Stimulated activated naive CD8-positive, alpha-beta T cell treated with anti-CD3 and anti-CD28 coated beads, Interleukin-15, Interleukin-2, amounts not matched to agents 100 ng/mL and 50 ng/mL, for 24 hours (primary cell): ENCODE data around the gene PDZD7.

Source experiments
- H3K27ac Mint-ChIP-seq: one replicate; pipeline ENCODE4 v1.8.0; 2021; ENCODE audit warnings: mild to moderate bottlenecking, mixed read lengths
- H3K27me3 Mint-ChIP-seq: one replicate; pipeline ENCODE4 v1.8.0; 2021; ENCODE audit warnings: mixed read lengths
- H3K36me3 Mint-ChIP-seq: one replicate; pipeline ENCODE4 v1.8.0; 2021; ENCODE audit warnings: low read depth, mixed read lengths
- H3K4me1 Mint-ChIP-seq: one replicate; pipeline ENCODE4 v1.8.0; 2021; ENCODE audit warnings: low read depth, mixed read lengths
- H3K4me3 Mint-ChIP-seq: one replicate; pipeline ENCODE4 v1.8.0; 2021; ENCODE audit warnings: mild to moderate bottlenecking, mixed read lengths
- H3K9me3 Mint-ChIP-seq: one replicate; pipeline ENCODE4 v1.8.0; 2021; ENCODE audit warnings: mixed read lengths

Gene PDZD7

GRCh38 chr10:101064415-101065030 is 33.6 kb upstream of the PDZD7 start:
- Mint-ChIP-seq H3K4me3 (no peak overlapping the region), H3K27ac (no peak overlapping the region), H3K9me3 (no peaks in the 10 kb centered on the region), H3K4me1 (peaks cover 36% of the 10 kb centered on the region), H3K36me3 (no peaks in the 10 kb centered on the region), H3K27me3 (peaks cover 36% of the 10 kb centered on the region)

- no peaks in the 10 kb centered on the region for H3K9me3 Mint-ChIP-seq
- peaks cover 36% of the 10 kb centered on the region for H3K27me3 Mint-ChIP-seq
- peaks cover 39% of the 10 kb centered on the region for H3K4me1 Mint-ChIP-seq
- H3K36me3 Mint-ChIP-seq: no peaks in the 10 kb centered on the region
- H3K27ac Mint-ChIP-seq: no peak overlapping the region
- no peak overlapping the region for H3K4me3 Mint-ChIP-seq
Measured at GRCh38 chr10:101063548-101064414, 32.9 kb upstream of the PDZD7 start.

- no peaks in the 10 kb centered on the region for H3K36me3 Mint-ChIP-seq
- H3K9me3 Mint-ChIP-seq: no peaks in the 10 kb centered on the region
- H3K27me3 Mint-ChIP-seq: peaks cover 36% of the 10 kb centered on the region
- H3K4me3 Mint-ChIP-seq: no peak overlapping the region
- peaks cover 39% of the 10 kb centered on the region for H3K4me1 Mint-ChIP-seq
- H3K27ac Mint-ChIP-seq: no peak overlapping the region
Measured at GRCh38 chr10:101063050-101063525, 32.2 kb upstream of the PDZD7 start.

GRCh38 chr10:101062232-101063049 is 31.5 kb upstream of the PDZD7 start:
- H3K4me3 Mint-ChIP-seq: peak overlapping the region; percentile 51
- H3K27me3 Mint-ChIP-seq: peaks cover 36% of the 10 kb centered on the region
- H3K27ac Mint-ChIP-seq: no peak overlapping the region
- H3K4me1 Mint-ChIP-seq: peaks cover 39% of the 10 kb centered on the region
- no peaks in the 10 kb centered on the region for H3K36me3 Mint-ChIP-seq
- H3K9me3 Mint-ChIP-seq: no peaks in the 10 kb centered on the region

GRCh38 chr10:101061624-101062231 is 30.8 kb upstream of the PDZD7 start, which contains the start of gene KAZALD1:
Gene KAZALD1 (plus strand): TSS chr10:101061989. CDS start chr10:101062593, 604 bp downstream.
- H3K4me1 Mint-ChIP-seq: peaks cover 36% of the 10 kb centered on the region
- peaks cover 2% of the 10 kb centered on the region for H3K36me3 Mint-ChIP-seq
- H3K27ac Mint-ChIP-seq: peak within 1 kb of the TSS; percentile 80
- no peaks in the 10 kb centered on the region for H3K9me3 Mint-ChIP-seq
- peaks cover 36% of the 10 kb centered on the region for H3K27me3 Mint-ChIP-seq
- peak within 1 kb of the TSS; percentile 88 for H3K4me3 Mint-ChIP-seq

GRCh38 chr10:101060951-101061623 is 30.2 kb upstream of the PDZD7 start:
- peaks cover 29% of the 10 kb centered on the region for H3K27me3 Mint-ChIP-seq
- H3K4me1 Mint-ChIP-seq: peaks cover 30% of the 10 kb centered on the region
- H3K27ac Mint-ChIP-seq: peak overlapping the region; percentile 80
- peaks cover 8% of the 10 kb centered on the region for H3K36me3 Mint-ChIP-seq
- H3K4me3 Mint-ChIP-seq: peak overlapping the region; percentile 88
- H3K9me3 Mint-ChIP-seq: no peaks in the 10 kb centered on the region

GRCh38 chr10:101060036-101060950 is 29.4 kb upstream of the PDZD7 start:
- H3K27me3 Mint-ChIP-seq: peaks cover 21% of the 10 kb centered on the region
- peaks cover 28% of the 10 kb centered on the region for H3K4me1 Mint-ChIP-seq
- peak overlapping the region; percentile 88 for H3K4me3 Mint-ChIP-seq
- peaks cover 10% of the 10 kb centered on the region for H3K36me3 Mint-ChIP-seq
- H3K27ac Mint-ChIP-seq: peak overlapping the region; percentile 80
- no peaks in the 10 kb centered on the region for H3K9me3 Mint-ChIP-seq

GRCh38 chr10:101056365-101057151 is 25.6 kb upstream of the PDZD7 start:
- no peak overlapping the region for H3K27ac Mint-ChIP-seq
- H3K36me3 Mint-ChIP-seq: peaks cover 14% of the 10 kb centered on the region
- no peaks in the 10 kb centered on the region for H3K9me3 Mint-ChIP-seq
- H3K27me3 Mint-ChIP-seq: no peaks in the 10 kb centered on the region
- H3K4me3 Mint-ChIP-seq: no peak overlapping the region
- H3K4me1 Mint-ChIP-seq: peaks cover 14% of the 10 kb centered on the region

GRCh38 chr10:101055411-101055810 is 24.5 kb upstream of the PDZD7 start:
- Mint-ChIP-seq H3K9me3 (no peaks in the 10 kb centered on the region), H3K36me3 (peaks cover 14% of the 10 kb centered on the region), H3K27me3 (peaks cover 6% of the 10 kb centered on the region), H3K4me3 (no peak overlapping the region), H3K27ac (no peak overlapping the region), H3K4me1 (peaks cover 16% of the 10 kb centered on the region)

- Mint-ChIP-seq H3K36me3 (peaks cover 14% of the 10 kb centered on the region), H3K27ac (no peak overlapping the region), H3K4me1 (peaks cover 18% of the 10 kb centered on the region), H3K9me3 (no peaks in the 10 kb centered on the region), H3K4me3 (no peak overlapping the region), H3K27me3 (peaks cover 10% of the 10 kb centered on the region)
Measured at GRCh38 chr10:101054876-101055275, 23.9 kb upstream of the PDZD7 start.

- Mint-ChIP-seq H3K4me3 (no peak overlapping the region), H3K27ac (no peak overlapping the region), H3K36me3 (peaks cover 14% of the 10 kb centered on the region), H3K4me1 (peaks cover 17% of the 10 kb centered on the region), H3K27me3 (peaks cover 15% of the 10 kb centered on the region), H3K9me3 (no peaks in the 10 kb centered on the region)
Measured at GRCh38 chr10:101054351-101054750, 23.4 kb upstream of the PDZD7 start.

- H3K9me3 Mint-ChIP-seq: no peaks in the 10 kb centered on the region
- peaks cover 15% of the 10 kb centered on the region for H3K4me1 Mint-ChIP-seq
- peaks cover 23% of the 10 kb centered on the region for H3K27me3 Mint-ChIP-seq
- H3K27ac Mint-ChIP-seq: no peak overlapping the region
- peaks cover 14% of the 10 kb centered on the region for H3K36me3 Mint-ChIP-seq
- no peak overlapping the region for H3K4me3 Mint-ChIP-seq
Measured at GRCh38 chr10:101053516-101053915, 22.6 kb upstream of the PDZD7 start.
